Medulla oblongata (tissue), 1 donor: ENCODE results near the gene ATCAY.

ENCODE experiments used
- DNase-seq: peaks from one replicate; pipeline ENCODE4 v3.0.0-alpha.2; 2015; ENCODE audit errors: extremely low spot score

Gene ATCAY

DNA sequence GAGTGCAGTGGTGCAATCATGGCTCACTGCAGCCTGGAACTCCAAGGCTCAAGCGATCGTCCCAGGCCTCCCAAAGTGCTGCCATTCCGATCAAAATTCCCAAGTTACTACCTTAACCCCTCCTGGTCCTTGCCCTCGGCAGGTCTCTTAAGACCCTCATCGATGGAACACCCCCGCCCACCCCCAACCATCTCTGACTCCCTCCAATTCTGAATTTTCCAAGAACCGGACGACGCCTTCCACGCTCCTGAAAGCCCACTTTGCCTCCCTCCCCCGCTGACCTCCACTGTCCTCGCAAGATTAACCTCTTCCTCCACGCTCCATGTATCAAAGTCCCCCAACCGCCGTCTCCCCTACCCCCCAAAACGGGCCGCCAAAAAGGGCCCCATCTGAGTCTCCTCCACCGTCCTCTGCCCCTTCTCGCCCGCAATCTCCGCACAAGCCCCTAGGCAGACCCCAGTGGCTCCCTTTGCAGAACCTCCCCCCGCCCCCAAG is 89.9 kb downstream of the ATCAY start:
- DNase-seq = no peak

DNA sequence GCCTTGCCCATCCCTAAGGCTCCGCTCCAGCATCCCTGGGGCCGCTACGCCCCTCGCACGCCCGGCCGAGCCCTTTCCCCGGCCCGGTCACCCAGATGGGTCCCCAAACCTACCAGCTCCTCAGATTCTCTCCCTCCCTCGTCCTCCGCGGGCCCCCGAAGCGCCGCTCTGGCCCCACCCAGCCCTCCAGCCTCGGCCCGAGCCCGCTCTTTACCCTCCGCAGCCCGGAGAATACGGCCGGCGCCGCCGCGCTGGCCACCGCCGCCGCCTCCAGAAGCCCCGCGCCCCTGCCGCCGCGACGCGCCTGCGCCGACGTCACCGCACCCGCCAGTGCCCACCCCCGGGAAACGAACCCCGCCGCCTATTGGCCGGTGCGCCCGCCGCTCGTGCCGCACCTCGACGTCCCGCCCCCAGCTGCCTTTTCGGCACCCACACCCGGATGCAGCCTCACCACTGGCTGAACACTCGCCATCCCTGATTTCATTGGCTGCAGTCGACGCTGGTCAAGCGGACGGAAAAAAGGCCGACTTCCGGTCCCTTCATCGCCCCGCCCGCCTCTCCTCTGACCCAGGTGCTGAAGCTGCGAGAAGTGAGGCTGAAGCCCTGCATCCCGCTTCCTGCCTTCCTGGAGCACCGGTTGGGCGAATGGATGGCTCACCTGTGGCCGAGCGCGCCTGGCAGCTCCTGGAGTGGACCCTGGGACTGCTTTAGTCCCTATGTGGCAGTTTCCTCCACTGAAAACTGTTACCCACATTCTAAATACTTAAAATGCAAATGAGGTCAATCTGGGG is 90.5 kb downstream of the ATCAY start, which contains the start of gene DAPK3:
Gene DAPK3 (minus strand): TSS at position 292 of the 791 bp plus-strand sequence. CDS start 1,364 bp downstream, outside the sequence.
- peak; percentile 99 for DNase-seq

DNA sequence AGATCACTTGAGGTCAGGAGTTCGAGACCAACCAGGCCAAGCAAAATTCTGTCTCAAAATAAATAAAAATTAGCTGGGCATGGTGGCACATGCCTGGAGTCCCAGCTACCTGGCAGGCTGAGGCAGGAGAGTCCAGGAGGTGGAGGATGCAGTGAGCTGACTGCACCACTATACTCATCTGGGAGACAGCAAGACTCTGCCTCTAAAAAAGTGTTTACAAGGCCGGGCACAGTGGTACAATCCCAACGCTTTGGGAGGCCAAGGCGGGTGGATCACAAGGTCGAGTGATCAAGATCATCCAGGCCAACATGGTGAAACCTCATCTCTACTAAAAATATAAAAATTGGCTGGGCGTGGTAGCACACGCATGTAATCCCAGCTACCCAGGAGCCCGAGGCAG is 94.7 kb downstream of the ATCAY start:
- no peak for DNase-seq

DNA sequence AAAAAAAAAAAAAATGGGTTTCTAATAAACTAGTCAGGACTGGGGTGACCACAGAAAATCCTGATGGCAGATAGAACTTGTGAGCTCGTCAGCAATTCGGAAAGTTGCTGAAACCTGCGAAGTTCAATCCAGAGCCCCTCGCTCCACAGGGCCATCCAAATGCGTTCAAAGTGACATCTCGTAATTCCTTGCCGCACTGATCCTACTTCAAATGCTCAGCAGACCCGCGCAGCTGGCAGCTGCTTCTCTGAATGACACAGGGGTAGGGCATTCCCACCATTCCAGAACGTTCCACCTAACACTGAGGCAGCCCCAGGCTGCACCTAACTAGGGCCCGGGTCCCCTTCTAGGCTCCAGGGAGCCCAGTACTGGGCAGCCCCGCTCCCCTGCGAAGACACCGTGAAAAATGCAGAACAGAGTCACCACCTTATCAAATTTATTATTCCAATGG is 95.2 kb downstream of the ATCAY start:
- DNase-seq = no peak

DNA sequence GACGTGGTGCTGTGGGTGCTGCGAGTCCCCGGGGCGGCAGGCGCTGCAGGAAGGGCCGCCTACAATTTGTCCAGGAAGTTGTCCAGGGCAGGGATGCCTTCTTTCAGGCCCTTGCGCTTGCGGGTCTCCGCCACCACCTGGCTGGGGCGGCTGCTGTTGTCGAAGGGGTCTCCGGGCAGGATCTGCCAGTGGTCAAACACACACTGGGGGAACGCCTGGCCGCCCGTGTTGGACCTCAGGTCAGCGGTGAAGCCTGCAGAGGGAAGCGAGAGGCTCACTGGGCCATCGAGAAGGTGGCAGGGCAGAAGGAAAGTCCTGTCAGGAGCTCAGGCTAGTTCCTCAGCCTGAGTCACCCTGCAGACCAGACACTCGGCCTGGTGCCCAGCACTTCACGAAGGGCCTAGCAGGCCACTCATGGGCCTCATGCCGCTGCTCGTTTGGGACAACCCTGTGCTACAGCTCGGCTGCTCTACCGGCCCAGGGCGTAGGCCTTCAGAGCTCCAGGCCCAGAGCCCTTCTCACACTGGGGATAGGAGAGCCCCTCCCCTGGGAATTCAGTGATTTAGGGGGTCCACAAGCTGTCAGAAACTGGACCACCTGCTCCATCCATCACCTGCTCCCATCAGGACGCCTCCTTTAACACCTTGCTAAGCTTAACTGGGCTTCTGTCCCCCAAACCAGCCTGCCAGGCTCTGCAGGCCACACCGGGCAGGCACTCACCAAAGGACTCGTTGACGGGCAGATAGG is 96.2 kb downstream of the ATCAY start:
- DNase-seq = no peak
